HFFc6 (cell line): ENCODE results near the gene MMS19. TPM values are rescaled to one million over a fixed set of nuclear protein-coding genes. Genes with fewer than 3 reads are reported as not detected.
"Not testable (repeated sequence)": the region's sequence is repeated elsewhere in the genome, so short reads cannot be mapped to it uniquely, and the experiment has no call there.

Experiments used
- DNase-seq: peaks from one replicate; pipeline ENCODE4 v3.0.0-alpha.2; 2018
- H3K27ac Mint-ChIP-seq: 2 replicates; pipeline ENCODE4 v1.8.0; 2020; ENCODE audit warnings: mild to moderate bottlenecking, mixed read lengths
- H3K27me3 Mint-ChIP-seq: 2 replicates; pipeline ENCODE4 v1.8.0; 2021; ENCODE audit warnings: mild to moderate bottlenecking, moderate library complexity, mixed read lengths; ENCODE audit not compliant: insufficient read depth
- H3K36me3 Mint-ChIP-seq: 2 replicates; pipeline ENCODE4 v1.8.0; 2021; ENCODE audit warnings: low read depth, mixed read lengths
- H3K4me1 Mint-ChIP-seq: 2 replicates; pipeline ENCODE4 v1.8.0; 2020; ENCODE audit warnings: low read depth, mixed read lengths
- H3K4me3 Mint-ChIP-seq: 2 replicates; pipeline ENCODE4 v1.8.0; 2020; ENCODE audit warnings: mild to moderate bottlenecking, moderate library complexity, mixed read lengths
- H3K9me3 Mint-ChIP-seq: 2 replicates; pipeline ENCODE4 v1.8.0; 2020; ENCODE audit warnings: mild to moderate bottlenecking, mixed read lengths
- total RNA-seq, 6 experiments: library from RNA; stranded (reverse); fragmentation: NEBNext Ultra II Directional; extraction: Animal tissue kit (Norgen Biotek cat#: 25700); gene quantifications; 2 replicates in 1 of 6; 3 replicates in 5 of 6; pipeline ENCODE4 v1.2.3, GENCODE V29; 2021
- TF ChIP-seq, protein P1 (sequence below): fragments of 200-600 bp; sonication (generic); IDR thresholded peaks from 2 replicates; pipeline ENCODE4 v1.5.0; 2021; ENCODE audit warnings: antibody characterized with exemption, mild to moderate bottlenecking

The MMS19 gene
- total RNA-seq, 6 experiments from 2014 or later, result 53.8 to 61.2 (median 56.3) TPM

DNA sequence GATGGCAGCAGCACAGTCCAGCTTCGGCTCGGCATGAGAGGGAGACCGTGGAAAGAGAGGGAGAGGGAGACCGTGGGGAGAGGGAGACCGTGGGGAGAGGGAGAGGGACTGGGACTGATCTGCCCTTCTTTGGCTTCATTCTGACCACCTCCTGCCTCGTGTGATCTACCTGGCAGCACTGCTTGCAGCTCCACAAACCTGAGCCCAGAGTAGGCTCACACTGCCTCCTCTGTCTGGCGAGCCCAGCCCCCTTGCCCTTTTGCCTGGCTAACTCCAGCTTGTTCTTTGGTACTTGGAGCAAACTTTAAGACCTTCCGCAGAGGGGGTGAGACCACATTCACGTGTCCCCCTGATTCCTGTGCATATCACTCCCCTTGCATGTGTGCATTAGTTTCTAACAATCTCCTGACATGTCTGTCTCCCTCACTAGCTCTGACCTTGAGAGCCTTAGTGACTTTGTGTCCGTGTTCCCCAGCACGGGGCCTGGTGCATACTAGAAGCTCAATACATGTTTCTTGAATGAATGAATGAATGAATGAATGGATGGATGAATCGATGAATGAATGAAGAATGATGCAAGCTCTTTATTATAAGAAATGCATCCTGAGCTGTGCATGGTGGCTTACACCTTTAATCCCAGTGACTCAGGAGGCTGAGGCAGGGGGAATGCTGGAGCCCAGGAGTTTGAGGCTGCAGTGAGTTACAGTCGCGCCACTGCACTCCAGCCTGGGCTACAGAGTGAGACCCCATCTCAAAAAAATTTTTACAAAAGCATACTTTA, 31.7 kb upstream of the MMS19 start:
- H3K27ac Mint-ChIP-seq, result no peak overlapping the region; the same call in 1 of the 2 replicates
- peaks cover 4% of the 10 kb centered on the region; the same call in 1 of the 2 replicates for H3K36me3 Mint-ChIP-seq
- H3K4me1 Mint-ChIP-seq, result peaks cover 50% of the 10 kb centered on the region
- no peaks in the 10 kb centered on the region for H3K27me3 Mint-ChIP-seq
- DNase-seq, result no peak
- TF ChIP-seq, protein P1, sequence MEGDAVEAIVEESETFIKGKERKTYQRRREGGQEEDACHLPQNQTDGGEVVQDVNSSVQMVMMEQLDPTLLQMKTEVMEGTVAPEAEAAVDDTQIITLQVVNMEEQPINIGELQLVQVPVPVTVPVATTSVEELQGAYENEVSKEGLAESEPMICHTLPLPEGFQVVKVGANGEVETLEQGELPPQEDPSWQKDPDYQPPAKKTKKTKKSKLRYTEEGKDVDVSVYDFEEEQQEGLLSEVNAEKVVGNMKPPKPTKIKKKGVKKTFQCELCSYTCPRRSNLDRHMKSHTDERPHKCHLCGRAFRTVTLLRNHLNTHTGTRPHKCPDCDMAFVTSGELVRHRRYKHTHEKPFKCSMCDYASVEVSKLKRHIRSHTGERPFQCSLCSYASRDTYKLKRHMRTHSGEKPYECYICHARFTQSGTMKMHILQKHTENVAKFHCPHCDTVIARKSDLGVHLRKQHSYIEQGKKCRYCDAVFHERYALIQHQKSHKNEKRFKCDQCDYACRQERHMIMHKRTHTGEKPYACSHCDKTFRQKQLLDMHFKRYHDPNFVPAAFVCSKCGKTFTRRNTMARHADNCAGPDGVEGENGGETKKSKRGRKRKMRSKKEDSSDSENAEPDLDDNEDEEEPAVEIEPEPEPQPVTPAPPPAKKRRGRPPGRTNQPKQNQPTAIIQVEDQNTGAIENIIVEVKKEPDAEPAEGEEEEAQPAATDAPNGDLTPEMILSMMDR, result no peak
- H3K9me3 Mint-ChIP-seq, result no peaks in the 10 kb centered on the region
- H3K4me3 Mint-ChIP-seq, result no peak overlapping the region

DNA sequence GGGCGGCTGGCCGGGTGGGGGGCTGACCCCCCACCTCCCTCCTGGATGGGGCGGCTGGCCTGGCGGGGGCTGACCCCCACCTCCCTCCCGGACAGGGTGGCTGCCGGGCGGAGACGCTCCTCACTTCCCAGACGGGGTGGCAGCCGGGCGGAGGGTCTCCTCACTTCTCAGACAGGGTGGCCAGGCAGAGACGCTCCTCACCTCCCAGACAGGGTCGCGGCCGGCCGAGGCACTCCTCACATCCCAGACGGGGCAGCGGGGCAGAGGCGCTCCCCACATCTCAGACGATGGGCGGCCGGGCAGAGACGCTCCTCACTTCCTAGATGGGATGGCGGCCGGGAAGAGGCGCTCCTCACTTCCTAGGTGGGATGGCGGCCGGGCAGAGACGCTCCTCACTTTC, 30.7 kb upstream of the MMS19 start:
- not testable (repeated sequence) for H3K27me3 Mint-ChIP-seq, H3K4me3 Mint-ChIP-seq, DNase-seq, H3K27ac Mint-ChIP-seq, H3K36me3 Mint-ChIP-seq, H3K9me3 Mint-ChIP-seq
- peaks cover 44% of the 10 kb centered on the region for H3K4me1 Mint-ChIP-seq

DNA sequence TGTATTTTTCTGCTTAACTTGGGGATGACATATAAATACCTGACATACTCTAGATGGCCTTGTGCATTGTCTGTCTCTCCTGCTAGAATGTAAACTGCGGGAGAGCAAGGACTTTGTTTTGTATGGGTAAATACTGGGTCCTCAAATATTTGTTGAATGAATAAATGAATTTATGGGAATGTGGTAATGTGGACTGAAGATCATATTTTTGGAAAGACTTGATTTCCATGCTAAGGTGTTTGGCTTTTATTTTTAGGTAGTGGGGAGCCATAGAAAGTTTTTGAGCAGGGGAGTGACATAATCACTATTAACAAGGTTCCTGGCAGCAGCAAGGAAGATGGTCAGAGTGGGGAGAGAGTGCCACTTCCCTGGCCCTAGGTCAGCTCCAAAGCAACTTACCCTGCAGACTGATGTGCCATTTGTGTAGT, 27.5 kb upstream of the MMS19 start:
- TF ChIP-seq, protein P1, result no peak
- Mint-ChIP-seq H3K4me3 (no peak overlapping the region), H3K9me3 (no peaks in the 10 kb centered on the region)

GRCh38 chr10:97525086-97525485, 26.9 kb upstream of the MMS19 start:
- no peak overlapping the region for H3K4me3 Mint-ChIP-seq
- H3K36me3 Mint-ChIP-seq, result peaks cover 4% of the 10 kb centered on the region; the same call in 1 of the 2 replicates
- no peaks in the 10 kb centered on the region for H3K27me3 Mint-ChIP-seq
- no peaks in the 10 kb centered on the region for H3K9me3 Mint-ChIP-seq
- DNase-seq, result no peak
- no peak overlapping the region for H3K27ac Mint-ChIP-seq
- peaks cover 20% of the 10 kb centered on the region for H3K4me1 Mint-ChIP-seq
- TF ChIP-seq, protein P1, result no peak

More for the DNA sequence above, 27.5 kb upstream of the MMS19 start:
- Mint-ChIP-seq H3K27me3 (no peaks in the 10 kb centered on the region), H3K36me3 (peaks cover 4% of the 10 kb centered on the region; the same call in 1 of the 2 replicates), H3K27ac (no peak overlapping the region), H3K4me1 (peaks cover 25% of the 10 kb centered on the region)
- no peak for DNase-seq

GRCh38 chr10:97522937-97523336, 24.7 kb upstream of the MMS19 start:
- Mint-ChIP-seq H3K9me3 (no peaks in the 10 kb centered on the region), H3K27ac (no peak overlapping the region), H3K27me3 (no peaks in the 10 kb centered on the region), H3K4me1 (peaks cover 32% of the 10 kb centered on the region), H3K4me3 (no peak overlapping the region), H3K36me3 (no peaks in the 10 kb centered on the region)
- TF ChIP-seq, protein P1, result no peak
- DNase-seq, result no peak

DNA sequence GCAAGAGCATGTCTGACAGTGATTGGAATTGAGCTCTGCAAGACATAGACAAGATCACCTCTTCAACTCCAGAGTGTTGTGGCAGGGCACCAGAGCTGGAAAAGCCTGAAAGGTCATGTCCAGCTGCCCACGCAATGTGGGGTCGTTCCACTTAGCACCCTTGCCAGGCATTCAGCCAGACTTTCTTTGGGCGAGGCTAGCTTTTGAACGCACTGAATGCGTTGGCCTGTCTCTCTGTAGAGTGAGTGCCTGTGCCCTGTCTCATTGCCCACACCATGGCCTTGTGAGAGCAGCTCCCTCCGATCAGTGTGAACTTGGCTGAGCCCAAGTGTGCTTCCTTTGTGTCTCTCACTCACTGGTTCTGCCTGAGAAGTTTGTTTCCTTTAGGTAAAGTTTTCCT, 23.8 kb upstream of the MMS19 start:
- Mint-ChIP-seq H3K27ac (no peak overlapping the region), H3K36me3 (no peaks in the 10 kb centered on the region), H3K9me3 (no peaks in the 10 kb centered on the region), H3K4me3 (no peak overlapping the region), H3K27me3 (no peaks in the 10 kb centered on the region; the same call in 1 of the 2 replicates), H3K4me1 (peaks cover 36% of the 10 kb centered on the region)
- TF ChIP-seq, protein P1, result no peak
- DNase-seq, result no peak
